ENCODE measurements around the gene CCSER1.
"Not testable (repeated sequence)": the region's sequence is repeated elsewhere in the genome, so short reads cannot be mapped to it uniquely, and the experiment has no call there.

Gene CCSER1

GRCh38 chr4:90852237-90852636 is 725.0 kb downstream of the CCSER1 start:
- no peak for DNase-seq

- DNase-seq = no peak
Observed at GRCh38 chr4:90855111-90855510, 727.9 kb downstream of the CCSER1 start.

- DNase-seq = no peak
Observed at GRCh38 chr4:90857081-90857820, 730.1 kb downstream of the CCSER1 start.

GRCh38 chr4:90875791-90876190 is 748.6 kb downstream of the CCSER1 start:
- no peak for DNase-seq

GRCh38 chr4:90876296-90876695 is 749.1 kb downstream of the CCSER1 start:
- no peak for DNase-seq

GRCh38 chr4:90883519-90883918 is 756.3 kb downstream of the CCSER1 start:
- DNase-seq = no peak

- DNase-seq = no peak
Observed at GRCh38 chr4:90888571-90888970, 761.4 kb downstream of the CCSER1 start.

GRCh38 chr4:90889171-90889570 is 762.0 kb downstream of the CCSER1 start:
- no peak for DNase-seq

- not testable (repeated sequence) for DNase-seq
Observed at GRCh38 chr4:90903413-90903812, 776.2 kb downstream of the CCSER1 start.

GRCh38 chr4:90904021-90904420 is 776.8 kb downstream of the CCSER1 start:
- DNase-seq = no peak

GRCh38 chr4:90906239-90906638 is 779.0 kb downstream of the CCSER1 start:
- DNase-seq = no peak

- not testable (repeated sequence) for DNase-seq
Observed at GRCh38 chr4:90911724-90912434, 784.7 kb downstream of the CCSER1 start.

GRCh38 chr4:90922174-90922573 is 795.0 kb downstream of the CCSER1 start:
- no peak for DNase-seq

GRCh38 chr4:90926957-90927356 is 799.8 kb downstream of the CCSER1 start:
- no peak for DNase-seq

- no peak for DNase-seq
Observed at GRCh38 chr4:90943311-90943710, 816.1 kb downstream of the CCSER1 start.

- no peak for DNase-seq
Observed at GRCh38 chr4:90946945-90947344, 819.8 kb downstream of the CCSER1 start.

- DNase-seq = no peak
Observed at GRCh38 chr4:90950385-90950841, 823.2 kb downstream of the CCSER1 start.

GRCh38 chr4:90951037-90951436 is 823.8 kb downstream of the CCSER1 start:
- DNase-seq = no peak

GRCh38 chr4:90958256-90958895 is 831.2 kb downstream of the CCSER1 start:
- DNase-seq = no peak

GRCh38 chr4:90960433-90960832 is 833.2 kb downstream of the CCSER1 start:
- DNase-seq = no peak

- DNase-seq = no peak
Observed at GRCh38 chr4:90960840-90961239, 833.6 kb downstream of the CCSER1 start.

- no peak for DNase-seq
Observed at GRCh38 chr4:90970021-90970420, 842.8 kb downstream of the CCSER1 start.

GRCh38 chr4:90977726-90978125 is 850.5 kb downstream of the CCSER1 start:
- DNase-seq = no peak

GRCh38 chr4:90979556-90979955 is 852.4 kb downstream of the CCSER1 start:
- DNase-seq = no peak
